Gastrocnemius medialis (tissue), 4 donors: ENCODE results near the gene TMEM30A. TPM values are rescaled to one million over a fixed set of nuclear protein-coding genes. Genes with fewer than 3 reads are reported as not detected.

Experiments used
- ATAC-seq, 2 donors: fragments of 150-250 bp; one replicate each; pipeline ENCODE4 v1.9.1; 2016
- DNase-seq, 2 donors: peaks; one replicate each; pipeline ENCODE4 v3.0.0-alpha.2; 2019
- H3K27ac ChIP-seq, 4 donors: fragments of 200-600 bp; sonication (generic); 1 replicate in 1 of 4; 2 replicates in 3 of 4; pipeline ENCODE4 v1.5.1; 2016 to 2018; ENCODE audit warnings: mild to moderate bottlenecking in 2 of 4, moderate library complexity in 1 of 4
- H3K27me3 ChIP-seq, 3 donors: fragments of 200-600 bp; sonication (generic) in 2 of 3; 1 replicate in 1 of 3; 2 replicates in 2 of 3; pipeline versions ENCODE4 v1.5.1 to v1.6.0; 2016 to 2019; ENCODE audit warnings: mild to moderate bottlenecking in 1 of 3, moderate library complexity in 1 of 3
- H3K36me3 ChIP-seq, 2 donors: fragments of 200-600 bp; sonication (generic) in 1 of 2; one replicate each; pipeline ENCODE4 v1.5.1; 2017 to 2018
- H3K4me1 ChIP-seq, 2 donors: fragments of 200-600 bp; sonication (generic) in 1 of 2; one replicate each; pipeline ENCODE4 v1.5.1; 2016 to 2017; ENCODE audit warnings: mild to moderate bottlenecking in 2 of 2
- H3K4me3 ChIP-seq, 4 donors: fragments of 200-600 bp; sonication (generic) in 3 of 4; 1 replicate in 1 of 4; 2 replicates in 3 of 4; pipeline ENCODE4 v1.5.1; 2016 to 2019; ENCODE audit warnings: mild to moderate bottlenecking in 2 of 4
- H3K9me3 ChIP-seq, 3 donors: fragments of 200-600 bp; sonication (generic) in 2 of 3; 1 replicate in 1 of 3; 2 replicates in 2 of 3; pipeline ENCODE4 v1.5.1; 2016 to 2019
- CTCF ChIP-seq, 5 experiments: fragments of 450-650 bp in 3 of 5; fragments of 200-600 bp in 2 of 5; sonication (generic) in 2 of 5; IDR thresholded peaks in 4 of 5; conservative IDR thresholded peaks in 1 of 5; 1 replicate in 4 of 5; 2 replicates in 1 of 5; pipeline ENCODE4 v1.5.1; 2016 to 2019; ENCODE audit warnings: antibody characterized with exemption in 5 of 5, mild to moderate bottlenecking in 3 of 5, moderate library complexity in 3 of 5
- POLR2A ChIP-seq, 2 donors: fragments of 450-650 bp; IDR thresholded peaks; one replicate each; pipeline ENCODE4 v1.6.1; 2017; ENCODE audit warnings: antibody characterized with exemption in 2 of 2, mild to moderate bottlenecking in 2 of 2, moderate library complexity in 2 of 2
- in situ Hi-C, 4 donors: fragments of 200-750 bp; cut with MboI; loops; one replicate each; pipeline versions ENCODE4 v1.15.0 to v1.8.0; 2017; ENCODE audit warnings: low sequenced_read_pairs in 4 of 4
- intact Hi-C: fragments of 100-400 bp; cut with DNase I; formaldehyde crosslinking; loops from one replicate; pipeline ENCODE4 v1.15.1; 2023; ENCODE audit warnings: low total_unique reads
- total RNA-seq, 4 donors: library from RNA; depleted of rRNA; stranded (reverse); fragments of >200 nt; gene quantifications; one replicate each; pipeline versions ENCODE4 v1.1.0 to v1.2.3, GENCODE V29; 2016

Gene TMEM30A
- total RNA-seq, 4 donors from 2014 or later = 23.8 to 44.4 (median 31.9) TPM

GRCh38 chr6:75305573-75305972, 21.0 kb upstream of the TMEM30A start:
- Histone ChIP-seq H3K9me3 (no peaks in the 10 kb centered on the region), H3K27me3 (no peaks in the 10 kb centered on the region), H3K36me3 (no peaks in the 10 kb centered on the region), H3K4me1 (peaks cover 2 to 3% of the 10 kb centered on the region in 2 donors), H3K4me3 (no peak overlapping the region), H3K27ac (no peak overlapping the region)
- DNase-seq (no peak), ATAC-seq (no peak)
- in situ Hi-C loops (no loop called here), intact Hi-C loops (no loop called here)
- TF ChIP-seq CTCF (IDR thresholded peaks at IDR 0.05 in 4 of 5, conservative IDR thresholded peaks at IDR 0.05 in 1 of 5) (no peak), POLR2A (IDR thresholded peaks at IDR 0.05) (no peak)

GRCh38 chr6:75302280-75302679, 17.7 kb upstream of the TMEM30A start:
- H3K4me1 ChIP-seq = peaks cover 11 to 17% of the 10 kb centered on the region in 2 donors
- intact Hi-C loops (no loop called here), in situ Hi-C loops (no loop called here)
- DNase-seq = no peak
- no peaks in the 10 kb centered on the region for H3K36me3 ChIP-seq
- peak overlapping the region in 2 of 4 donors; percentile 8 to 33 for H3K27ac ChIP-seq
- TF ChIP-seq POLR2A (IDR thresholded peaks at IDR 0.05) (no peak), CTCF (IDR thresholded peaks at IDR 0.05 in 4 of 5, conservative IDR thresholded peaks at IDR 0.05 in 1 of 5) (no peak)
- H3K27me3 ChIP-seq = no peaks in the 10 kb centered on the region
- no peaks in the 10 kb centered on the region for H3K9me3 ChIP-seq
- H3K4me3 ChIP-seq = no peak overlapping the region
- no peak for ATAC-seq

GRCh38 chr6:75301537-75301936, 16.9 kb upstream of the TMEM30A start:
- no peak for TF ChIP-seq POLR2A (IDR thresholded peaks at IDR 0.05)
- no peak for TF ChIP-seq CTCF (IDR thresholded peaks at IDR 0.05 in 4 of 5, conservative IDR thresholded peaks at IDR 0.05 in 1 of 5)
- intact Hi-C loops (no loop called here), in situ Hi-C loops (no loop called here)
- ATAC-seq (no peak), DNase-seq (no peak)
- Histone ChIP-seq H3K27me3 (no peaks in the 10 kb centered on the region), H3K4me3 (no peak overlapping the region), H3K4me1 (peaks cover 11 to 17% of the 10 kb centered on the region in 2 donors), H3K27ac (peak overlapping the region in 2 of 4 donors; percentile 8 to 33), H3K36me3 (no peaks in the 10 kb centered on the region), H3K9me3 (no peaks in the 10 kb centered on the region)

- ATAC-seq = no peak
- Histone ChIP-seq H3K4me1 (peaks cover 11 to 17% of the 10 kb centered on the region in 2 donors), H3K27ac (peak overlapping the region in 2 of 4 donors; percentile 33 to 36), H3K4me3 (no peak overlapping the region), H3K36me3 (no peaks in the 10 kb centered on the region), H3K9me3 (no peaks in the 10 kb centered on the region), H3K27me3 (no peaks in the 10 kb centered on the region)
- TF ChIP-seq POLR2A (IDR thresholded peaks at IDR 0.05) = no peak
- TF ChIP-seq CTCF (IDR thresholded peaks at IDR 0.05 in 4 of 5, conservative IDR thresholded peaks at IDR 0.05 in 1 of 5) = no peak
- intact Hi-C loops = no loop called here
- in situ Hi-C loops = no loop called here
- no peak for DNase-seq
Observed at GRCh38 chr6:75301088-75301487, 16.5 kb upstream of the TMEM30A start.

GRCh38 chr6:75300531-75300855, 15.9 kb upstream of the TMEM30A start:
- peaks cover 11 to 17% of the 10 kb centered on the region in 2 donors for H3K4me1 ChIP-seq
- in situ Hi-C loops = no loop called here
- peak overlapping the region; percentile 12 to 58 (median 46) for H3K27ac ChIP-seq
- TF ChIP-seq POLR2A (IDR thresholded peaks at IDR 0.05) (no peak), CTCF (IDR thresholded peaks at IDR 0.05 in 4 of 5, conservative IDR thresholded peaks at IDR 0.05 in 1 of 5) (no peak)
- intact Hi-C loops = no loop called here
- no peaks in the 10 kb centered on the region for H3K9me3 ChIP-seq
- no peaks in the 10 kb centered on the region for H3K27me3 ChIP-seq
- ATAC-seq (no peak), DNase-seq (no peak)
- no peak overlapping the region for H3K4me3 ChIP-seq
- no peaks in the 10 kb centered on the region for H3K36me3 ChIP-seq
